WTC11 (cell line): ENCODE data around the gene CGB7.

ENCODE experiments used
- ATF1 ChIP-seq: sonication (generic); formaldehyde crosslinking; IDR thresholded peaks from 2 replicates; pipeline ENCODE4 v1.8.1; 2023; ENCODE audit warnings: mild to moderate bottlenecking, moderate library complexity, missing genetic modification reagents
- NR2C2 ChIP-seq: sonication (generic); formaldehyde crosslinking; IDR thresholded peaks from 2 replicates; pipeline ENCODE4 v1.8.0; 2022; ENCODE audit warnings: mild to moderate bottlenecking, missing genetic modification reagents
- TF ChIP-seq, protein P1 (sequence below): sonication (generic); formaldehyde crosslinking; conservative IDR thresholded peaks from 2 replicates; pipeline ENCODE4 v1.8.1; 2022; ENCODE audit warnings: mild to moderate bottlenecking, missing genetic modification reagents
- TF ChIP-seq, protein P2 (sequence below): fragments of 200-600 bp; IDR thresholded peaks from 2 replicates; pipeline ENCODE4 v1.8.0; 2022; ENCODE audit warnings: antibody characterized with exemption

DNA sequence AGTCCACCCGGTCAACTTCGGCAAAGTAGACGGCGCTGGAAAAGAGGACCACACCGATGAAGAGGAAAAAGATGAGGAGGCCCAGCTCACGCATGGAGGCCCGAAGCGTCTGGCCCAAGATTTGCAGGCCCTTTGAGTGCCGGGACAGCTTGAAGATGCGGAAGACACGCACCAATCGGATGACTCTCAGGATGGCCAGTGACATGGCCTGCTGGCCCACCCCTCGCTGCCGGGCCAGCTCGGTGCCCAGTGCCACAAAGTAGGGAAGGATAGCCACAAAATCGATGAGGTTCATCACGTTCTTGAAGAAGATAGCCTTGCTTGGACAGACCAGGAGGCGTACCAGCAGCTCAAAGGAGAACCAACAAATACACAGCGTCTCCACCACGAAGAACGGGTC lies 12.9 kb upstream of the CGB7 start:
- TF ChIP-seq, protein P1, sequence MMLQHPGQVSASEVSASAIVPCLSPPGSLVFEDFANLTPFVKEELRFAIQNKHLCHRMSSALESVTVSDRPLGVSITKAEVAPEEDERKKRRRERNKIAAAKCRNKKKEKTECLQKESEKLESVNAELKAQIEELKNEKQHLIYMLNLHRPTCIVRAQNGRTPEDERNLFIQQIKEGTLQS: no peak
- TF ChIP-seq, protein P2, sequence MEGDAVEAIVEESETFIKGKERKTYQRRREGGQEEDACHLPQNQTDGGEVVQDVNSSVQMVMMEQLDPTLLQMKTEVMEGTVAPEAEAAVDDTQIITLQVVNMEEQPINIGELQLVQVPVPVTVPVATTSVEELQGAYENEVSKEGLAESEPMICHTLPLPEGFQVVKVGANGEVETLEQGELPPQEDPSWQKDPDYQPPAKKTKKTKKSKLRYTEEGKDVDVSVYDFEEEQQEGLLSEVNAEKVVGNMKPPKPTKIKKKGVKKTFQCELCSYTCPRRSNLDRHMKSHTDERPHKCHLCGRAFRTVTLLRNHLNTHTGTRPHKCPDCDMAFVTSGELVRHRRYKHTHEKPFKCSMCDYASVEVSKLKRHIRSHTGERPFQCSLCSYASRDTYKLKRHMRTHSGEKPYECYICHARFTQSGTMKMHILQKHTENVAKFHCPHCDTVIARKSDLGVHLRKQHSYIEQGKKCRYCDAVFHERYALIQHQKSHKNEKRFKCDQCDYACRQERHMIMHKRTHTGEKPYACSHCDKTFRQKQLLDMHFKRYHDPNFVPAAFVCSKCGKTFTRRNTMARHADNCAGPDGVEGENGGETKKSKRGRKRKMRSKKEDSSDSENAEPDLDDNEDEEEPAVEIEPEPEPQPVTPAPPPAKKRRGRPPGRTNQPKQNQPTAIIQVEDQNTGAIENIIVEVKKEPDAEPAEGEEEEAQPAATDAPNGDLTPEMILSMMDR: no peak
- TF ChIP-seq ATF1 (CRISPR knock-in tag) (no peak), NR2C2 (no peak)
